Measurements from ENCODE around the gene CEP112.
"Not testable (repeated sequence)": the region's sequence is repeated elsewhere in the genome, so short reads cannot be mapped to it uniquely, and the experiment has no call there.

CEP112 gene

DNA sequence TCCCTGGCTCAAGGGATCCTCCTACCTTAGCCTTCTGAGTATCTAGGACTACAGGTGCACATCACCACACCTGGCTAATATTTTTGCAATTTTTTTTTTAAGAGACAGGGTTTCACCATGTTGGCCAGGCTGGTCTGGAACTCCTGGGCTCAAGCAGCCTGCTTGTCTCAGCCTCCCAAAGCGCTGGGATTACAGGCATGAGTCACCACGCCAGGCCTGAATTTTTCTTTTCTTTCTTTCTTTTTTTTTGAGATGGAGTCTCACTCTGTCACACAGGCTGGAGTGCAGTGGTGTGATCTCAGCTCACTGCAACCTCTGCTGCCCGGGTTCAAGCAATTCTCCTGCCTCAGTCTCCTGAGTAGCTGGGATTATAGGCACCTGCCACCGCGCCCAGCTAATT is 510.2 kb downstream of the CEP112 start:
- DNase-seq (ENCODE audit: low spot score), result not testable (repeated sequence)

DNA sequence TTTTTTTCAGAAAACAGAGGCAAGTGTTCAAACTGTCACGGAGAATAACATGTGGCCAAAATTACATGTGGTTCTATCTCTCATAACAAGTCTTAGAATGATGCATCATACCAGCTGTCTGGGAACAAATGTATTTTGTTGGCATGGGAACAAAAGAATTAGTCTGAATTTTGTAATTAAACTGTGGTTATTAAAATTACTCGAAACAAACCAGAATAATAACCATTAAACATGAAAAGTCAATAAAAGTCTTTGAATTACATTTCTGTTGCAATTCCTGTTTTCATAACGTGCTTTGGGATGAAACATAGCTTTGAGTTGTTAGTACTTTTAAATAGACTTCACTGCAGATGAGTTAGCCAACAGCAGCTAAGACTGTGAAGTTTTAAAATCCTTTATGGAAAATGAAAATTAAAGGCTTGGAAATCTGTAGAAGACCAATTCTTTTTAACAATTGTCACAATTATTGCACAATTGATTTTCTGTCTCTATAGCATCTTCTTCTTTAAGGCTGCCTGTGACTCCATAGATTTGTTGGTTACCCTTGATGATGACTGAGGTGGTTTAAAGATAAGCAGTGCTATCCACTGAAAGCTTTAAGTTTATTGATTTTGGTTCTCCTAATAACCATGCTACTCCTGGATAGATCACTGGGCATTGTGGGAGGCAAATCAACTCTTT is 512.6 kb downstream of the CEP112 start:
- no peak for DNase-seq (ENCODE audit: low spot score)

DNA sequence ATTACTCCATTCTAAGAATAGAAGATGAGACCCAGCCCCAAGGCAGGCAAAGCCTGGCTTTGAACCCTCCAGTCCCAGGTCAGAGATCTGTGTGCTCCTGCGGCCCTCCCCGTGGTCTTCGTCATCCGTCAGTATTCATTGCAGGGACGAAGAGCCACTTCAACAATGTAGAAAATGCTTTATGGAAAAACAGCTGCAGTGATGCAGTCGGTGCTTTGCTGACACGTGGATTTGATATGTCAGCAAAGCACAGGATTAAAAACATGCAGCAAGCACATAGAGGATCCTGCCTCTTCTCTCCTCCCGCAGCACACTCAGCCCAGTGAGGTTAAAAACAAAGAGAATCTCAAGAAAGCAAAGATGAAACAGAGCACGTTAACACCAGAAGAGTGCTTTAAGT is 513.4 kb downstream of the CEP112 start:
- no peak for DNase-seq (ENCODE audit: low spot score)

GRCh38 chr17:65677932-65678331 is 514.0 kb downstream of the CEP112 start:
- no peak for DNase-seq (ENCODE audit: low spot score)

- no peak for DNase-seq (ENCODE audit: low spot score)
Measured at GRCh38 chr17:65674246-65675045, 517.5 kb downstream of the CEP112 start.

GRCh38 chr17:65670667-65671371 is 521.1 kb downstream of the CEP112 start:
- no peak for DNase-seq (ENCODE audit: low spot score)

DNA sequence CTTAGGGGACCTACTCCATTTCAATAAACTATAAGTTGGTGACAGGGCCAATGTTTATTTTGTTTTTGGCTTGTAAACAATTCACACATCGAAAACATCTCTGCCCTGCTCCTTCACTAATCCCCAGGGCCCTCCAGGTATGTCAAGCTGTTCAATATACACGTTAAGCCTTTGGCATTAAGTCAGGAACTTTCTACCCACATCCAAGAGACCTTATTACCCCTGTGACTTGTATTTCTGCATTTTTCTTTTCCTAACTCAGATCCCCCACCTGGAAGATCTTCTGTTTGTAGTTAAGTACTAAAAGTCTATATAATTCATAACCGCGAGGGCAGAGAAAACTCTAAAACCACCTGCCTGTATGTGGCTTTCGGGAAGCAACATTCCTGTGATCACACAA is 523.7 kb downstream of the CEP112 start:
- DNase-seq (ENCODE audit: low spot score), result no peak

DNA sequence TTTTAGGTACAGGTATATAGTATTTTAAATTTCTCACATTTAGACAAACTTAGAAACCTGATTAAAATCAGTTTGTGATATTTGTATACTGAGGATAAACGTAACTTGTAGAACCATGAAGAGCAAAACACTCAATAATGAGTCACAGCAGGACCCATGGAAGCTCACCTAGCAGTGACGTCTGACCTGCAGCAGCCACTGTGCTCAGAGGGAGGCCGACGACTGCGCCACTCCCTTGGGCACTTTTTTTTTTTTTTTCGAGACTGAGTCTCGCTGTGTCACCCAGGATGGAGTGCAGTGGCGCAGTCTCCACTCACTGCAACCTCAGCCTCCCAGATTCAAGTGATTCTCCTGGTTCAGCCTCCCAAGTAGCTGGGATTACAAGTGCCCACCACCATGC is 524.3 kb downstream of the CEP112 start:
- no peak for DNase-seq (ENCODE audit: low spot score)

DNA sequence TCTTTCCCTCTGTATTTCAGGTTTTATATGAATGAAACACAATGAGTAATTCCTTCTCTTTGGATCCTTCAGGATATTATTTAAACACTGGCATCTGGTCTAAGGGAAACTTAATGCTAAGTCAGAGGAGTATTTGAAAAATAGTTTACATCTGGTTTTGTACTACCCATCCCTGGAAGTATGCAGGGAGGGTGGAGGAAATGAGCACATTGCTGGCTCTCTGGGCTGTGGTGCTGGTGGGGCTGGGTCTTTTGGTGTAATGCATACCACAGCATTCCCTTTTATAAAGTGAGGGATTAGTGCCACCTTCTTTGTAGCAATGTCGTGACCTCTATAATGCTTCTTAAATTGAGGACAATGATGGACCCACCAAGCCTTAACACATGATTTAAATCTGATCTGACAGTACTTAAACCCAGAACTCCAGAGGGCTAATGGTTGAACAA is 525.0 kb downstream of the CEP112 start:
- no peak for DNase-seq (ENCODE audit: low spot score)

DNA sequence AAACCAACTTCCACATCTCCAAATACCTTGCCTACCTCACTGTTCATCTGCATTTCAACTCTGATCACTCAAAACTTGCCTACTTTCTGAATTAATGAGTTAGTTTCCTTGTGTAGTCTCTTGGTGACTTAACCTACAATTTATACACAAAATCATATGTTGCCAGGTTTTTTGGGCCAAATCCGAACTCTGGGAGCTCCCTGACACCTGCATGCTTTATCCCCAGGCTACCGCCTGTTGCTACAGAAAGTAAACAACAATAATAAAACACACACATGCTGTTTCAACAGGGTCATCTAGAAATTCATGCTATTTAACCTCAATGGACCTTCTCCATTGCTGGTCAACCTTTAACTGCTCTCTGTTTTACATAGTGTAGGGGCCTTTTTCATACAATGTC is 526.0 kb downstream of the CEP112 start:
- DNase-seq (ENCODE audit: low spot score), result no peak

- no peak for DNase-seq (ENCODE audit: low spot score)
Measured at GRCh38 chr17:65664696-65665095, 527.2 kb downstream of the CEP112 start.

DNA sequence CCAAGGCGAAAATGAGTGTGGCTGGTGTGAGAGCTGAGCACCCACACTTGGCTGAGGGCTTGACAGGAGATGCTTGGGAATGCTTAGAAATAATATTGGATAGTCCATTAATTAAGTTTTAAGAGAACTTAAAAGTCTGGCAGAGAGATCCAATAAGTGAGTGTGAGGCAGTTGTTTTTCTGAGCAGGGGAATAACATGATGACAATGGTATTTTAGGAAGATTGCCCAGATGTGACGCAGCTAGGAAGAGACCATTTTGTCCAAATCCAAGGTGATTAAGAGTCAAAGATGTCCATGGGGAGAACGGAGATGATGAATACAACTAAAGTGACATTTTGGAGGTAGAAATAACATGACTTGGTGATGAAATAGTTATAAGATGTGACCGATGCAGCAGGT is 527.7 kb downstream of the CEP112 start:
- DNase-seq (ENCODE audit: low spot score), result no peak

DNA sequence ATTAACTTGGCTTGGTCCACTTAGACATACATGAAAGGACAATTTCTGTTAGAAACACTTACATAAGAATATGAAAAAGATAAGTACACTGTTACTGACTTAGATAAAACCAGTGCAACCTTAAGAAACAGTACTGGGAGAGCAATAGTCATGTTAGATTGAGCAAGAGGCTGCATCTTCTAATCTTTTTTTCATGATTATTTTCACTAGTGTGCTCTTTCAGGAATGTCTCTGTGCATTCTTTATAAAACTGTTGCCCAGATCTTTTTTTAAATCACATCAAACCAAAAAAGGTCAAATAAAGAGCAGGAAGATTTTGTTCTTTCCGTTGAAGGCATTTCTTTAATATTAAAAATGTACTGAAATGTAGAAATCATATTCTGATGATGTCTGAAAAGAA is 529.7 kb downstream of the CEP112 start:
- DNase-seq (ENCODE audit: low spot score), result no peak

- DNase-seq (ENCODE audit: low spot score), result no peak
Measured at GRCh38 chr17:65660947-65661346, 531.0 kb downstream of the CEP112 start.

DNA sequence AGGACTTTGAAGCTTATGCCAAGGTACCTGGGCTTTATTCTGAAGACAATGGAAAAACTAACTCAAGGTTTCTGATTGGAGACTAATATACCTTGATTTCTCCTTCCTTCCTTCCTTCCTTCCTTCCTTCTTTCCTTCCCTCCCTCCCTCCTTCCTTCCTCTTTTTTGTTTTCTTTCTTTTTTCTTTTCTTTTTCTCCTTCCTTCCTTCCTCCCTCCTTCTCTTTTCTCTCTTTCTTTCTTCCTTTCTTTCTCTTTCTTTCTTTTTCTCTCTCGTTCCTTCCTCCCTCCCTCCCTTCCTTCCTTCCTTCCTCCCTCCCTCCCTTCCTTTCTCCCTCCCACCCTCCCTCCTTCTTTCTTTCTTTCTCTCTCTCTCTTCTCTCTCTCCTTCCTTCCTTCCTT is 531.9 kb downstream of the CEP112 start:
- DNase-seq (ENCODE audit: low spot score), result no peak

DNA sequence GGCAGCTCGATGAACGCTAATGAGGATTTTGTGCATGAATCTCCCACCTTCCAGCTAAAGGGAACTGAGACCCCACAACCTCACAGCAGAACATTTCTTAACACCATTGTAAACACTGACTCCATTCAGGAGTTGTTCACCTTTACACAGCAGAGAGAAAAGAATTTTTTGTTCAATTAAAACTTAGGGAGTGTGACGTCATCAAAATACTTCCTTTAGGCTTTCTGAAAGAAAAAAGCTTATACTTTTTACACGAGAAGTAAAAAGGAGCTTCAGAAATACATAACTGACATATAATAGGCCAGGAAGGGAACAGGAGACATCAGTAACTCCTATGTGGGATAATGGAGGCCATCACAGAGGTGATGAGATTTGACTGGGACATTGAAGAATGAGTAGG is 532.4 kb downstream of the CEP112 start:
- DNase-seq (ENCODE audit: low spot score), result no peak

DNA sequence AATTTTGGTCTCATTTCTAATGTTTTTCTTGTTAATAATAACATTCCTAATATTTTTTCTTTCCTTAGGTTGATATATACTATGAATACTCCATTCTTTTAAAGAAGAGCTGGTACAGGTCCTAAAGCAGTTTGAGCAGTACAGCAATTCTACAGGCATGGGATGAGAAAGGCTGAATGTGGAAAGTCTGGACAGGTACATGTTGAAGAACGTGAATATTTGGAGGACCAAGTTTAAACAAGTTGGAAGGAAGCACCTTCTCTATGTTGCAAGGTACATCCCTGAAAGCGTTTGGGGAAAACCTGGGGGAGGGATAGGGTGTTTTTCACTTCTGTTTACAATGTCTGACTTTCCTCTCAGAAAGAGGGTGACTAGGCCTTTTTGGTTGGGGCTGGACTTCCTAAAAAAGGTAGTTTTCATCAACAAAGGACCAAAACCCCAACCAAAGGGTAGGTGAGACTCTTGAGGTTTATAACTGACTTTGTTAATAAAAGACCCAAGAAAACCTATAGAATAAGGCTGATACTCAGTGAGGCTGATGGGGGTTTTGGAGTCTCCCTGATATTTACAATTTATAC is 534.6 kb downstream of the CEP112 start:
- no peak for DNase-seq (ENCODE audit: low spot score)

DNA sequence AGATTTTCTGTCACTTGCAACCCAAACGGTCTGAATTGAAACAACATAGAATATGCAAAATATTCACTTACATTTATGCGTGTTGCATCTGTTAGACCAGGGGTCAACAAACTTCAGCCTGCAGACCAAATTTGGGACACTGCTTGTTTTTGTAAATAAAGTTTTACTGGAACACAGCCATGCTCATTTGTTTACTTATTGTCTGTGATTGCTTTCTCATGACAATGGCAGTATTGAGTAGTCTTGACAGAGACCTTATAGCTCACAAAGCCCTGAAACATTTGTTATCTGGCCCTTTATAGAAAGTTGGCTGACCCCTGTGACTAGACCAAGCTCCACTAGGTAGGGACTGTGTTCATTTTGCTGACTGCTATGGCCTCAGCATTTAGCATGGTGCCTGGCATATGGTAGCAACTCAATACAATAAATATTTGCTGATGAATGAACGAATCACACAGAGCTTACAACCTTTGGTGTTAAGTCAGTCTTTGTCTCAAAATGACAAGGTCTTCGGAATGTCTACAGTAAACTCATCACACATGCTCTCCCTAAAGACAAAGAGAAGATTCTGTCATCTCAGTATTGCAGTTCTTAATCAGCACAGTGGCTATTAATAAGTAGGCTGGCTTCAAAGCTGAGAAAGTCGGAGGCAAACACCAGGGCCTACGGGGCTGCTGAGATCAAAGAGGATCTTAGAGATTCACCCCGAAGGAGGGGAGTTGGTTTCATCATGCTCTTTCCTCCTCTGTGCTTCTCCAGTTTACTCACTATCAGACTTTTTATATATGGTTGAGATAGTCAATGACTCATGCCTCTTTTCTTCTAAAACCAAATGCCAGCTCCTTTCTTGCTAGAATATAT is 535.3 kb downstream of the CEP112 start:
- no peak for DNase-seq (ENCODE audit: low spot score)

- DNase-seq (ENCODE audit: low spot score), result no peak
Measured at GRCh38 chr17:65655706-65656105, 536.2 kb downstream of the CEP112 start.

DNA sequence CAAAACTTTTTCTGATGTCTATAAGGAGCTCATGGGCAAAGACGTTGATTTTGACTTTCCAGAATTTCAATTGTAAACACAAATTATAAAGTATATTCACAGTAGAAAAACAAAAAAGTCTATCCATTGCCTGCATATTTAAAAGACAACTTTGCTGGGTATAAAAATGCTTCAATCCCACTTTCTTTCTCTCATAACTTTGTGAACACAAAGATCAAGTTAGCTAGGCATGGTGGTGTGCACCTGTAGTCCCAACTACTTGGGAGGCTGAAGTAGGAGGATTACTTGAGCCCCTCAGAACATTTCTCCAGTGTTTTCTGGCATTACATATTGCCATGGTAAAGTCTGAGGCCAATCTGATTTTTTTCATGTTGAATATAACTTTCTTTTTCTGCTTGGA is 547.4 kb downstream of the CEP112 start:
- DNase-seq (ENCODE audit: low spot score), result no peak

- DNase-seq (ENCODE audit: low spot score), result no peak
Measured at GRCh38 chr17:65638221-65638975, 553.5 kb downstream of the CEP112 start.

All from HuH-7 (cell line).